Neural crest cell (in vitro differentiated cells): ENCODE data around the gene PSTPIP2. TPM values are rescaled to one million over a fixed set of nuclear protein-coding genes. Genes with fewer than 3 reads are reported as not detected.

Source experiments
- DNase-seq: peaks from one replicate; pipeline ENCODE4 v3.0.0; 2021; ENCODE audit warnings: low read depth, mixed read lengths, low spot score
- H3K27ac Mint-ChIP-seq: one replicate; pipeline ENCODE4 v1.8.0; 2021; ENCODE audit warnings: mild to moderate bottlenecking, mixed read lengths; ENCODE audit not compliant: unreplicated experiment
- H3K27me3 Mint-ChIP-seq: 2 replicates; pipeline ENCODE4 v1.8.0; 2021; ENCODE audit warnings: low read depth, mild to moderate bottlenecking, mixed read lengths
- H3K36me3 Mint-ChIP-seq: 2 replicates; pipeline ENCODE4 v1.8.0; 2021; ENCODE audit warnings: low read depth, mild to moderate bottlenecking, mixed read lengths
- H3K4me1 Mint-ChIP-seq: 2 replicates; pipeline ENCODE4 v1.8.0; 2021; ENCODE audit warnings: mixed read lengths
- H3K4me3 Mint-ChIP-seq: one replicate; pipeline ENCODE4 v1.8.0; 2021; ENCODE audit warnings: mild to moderate bottlenecking, mixed read lengths
- H3K9me3 Mint-ChIP-seq: 2 replicates; pipeline ENCODE4 v1.8.0; 2021; ENCODE audit warnings: mixed read lengths
- CTCF ChIP-seq: fragments of 200-600 bp; sonication (generic); conservative IDR thresholded peaks from 2 replicates; pipeline ENCODE4 v1.5.0; 2021; ENCODE audit warnings: antibody characterized with exemption, mild to moderate bottlenecking
- total RNA-seq: library from RNA; stranded (reverse); gene quantifications from 2 replicates; pipeline ENCODE4 v1.2.1, GENCODE V29; 2021

Gene PSTPIP2
- total RNA-seq, 1 donor from 2014 or later, result 7.0 TPM

- no peaks in the 10 kb centered on the region for H3K36me3 Mint-ChIP-seq
- DNase-seq, result no peak
- H3K9me3 Mint-ChIP-seq, result no peaks in the 10 kb centered on the region
- no peak overlapping the region for H3K4me3 Mint-ChIP-seq
- H3K4me1 Mint-ChIP-seq, result no peaks in the 10 kb centered on the region
- H3K27me3 Mint-ChIP-seq, result no peaks in the 10 kb centered on the region
- TF ChIP-seq CTCF, result no peak
- H3K27ac Mint-ChIP-seq, result no peak overlapping the region
Observed at GRCh38 chr18:45980229-45980628, 91.8 kb downstream of the PSTPIP2 start.

- Mint-ChIP-seq H3K9me3 (no peaks in the 10 kb centered on the region), H3K27me3 (peaks cover 3% of the 10 kb centered on the region), H3K27ac (no peak overlapping the region), H3K36me3 (no peaks in the 10 kb centered on the region), H3K4me3 (no peak overlapping the region), H3K4me1 (peaks cover 4% of the 10 kb centered on the region)
- no peak for DNase-seq
- no peak for TF ChIP-seq CTCF
Observed at GRCh38 chr18:45978084-45978483, 94.0 kb downstream of the PSTPIP2 start.

DNA sequence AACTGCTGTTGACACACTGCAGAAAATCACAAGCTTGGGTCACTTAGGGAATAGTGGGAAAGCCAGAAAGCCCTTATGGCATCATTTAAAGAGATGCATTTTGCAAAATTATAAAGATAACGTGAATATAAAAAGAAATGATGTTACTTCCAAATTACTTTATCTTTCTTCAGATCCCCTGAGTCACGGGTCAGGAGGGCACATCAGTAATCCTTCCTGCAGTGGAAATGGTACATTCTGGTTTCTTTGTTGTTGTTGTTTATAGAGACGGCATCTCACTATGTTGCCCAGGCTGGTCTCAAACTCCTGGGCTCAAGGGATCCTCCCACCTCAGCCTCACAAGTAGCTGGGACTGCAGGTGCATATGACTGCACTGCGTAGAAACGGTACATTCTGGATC is 95.1 kb downstream of the PSTPIP2 start:
- Mint-ChIP-seq H3K9me3 (no peaks in the 10 kb centered on the region), H3K27me3 (peaks cover 3% of the 10 kb centered on the region), H3K27ac (no peak overlapping the region), H3K4me1 (peaks cover 4% of the 10 kb centered on the region), H3K36me3 (no peaks in the 10 kb centered on the region), H3K4me3 (no peak overlapping the region)
- no peak for DNase-seq
- no peak for TF ChIP-seq CTCF

DNA sequence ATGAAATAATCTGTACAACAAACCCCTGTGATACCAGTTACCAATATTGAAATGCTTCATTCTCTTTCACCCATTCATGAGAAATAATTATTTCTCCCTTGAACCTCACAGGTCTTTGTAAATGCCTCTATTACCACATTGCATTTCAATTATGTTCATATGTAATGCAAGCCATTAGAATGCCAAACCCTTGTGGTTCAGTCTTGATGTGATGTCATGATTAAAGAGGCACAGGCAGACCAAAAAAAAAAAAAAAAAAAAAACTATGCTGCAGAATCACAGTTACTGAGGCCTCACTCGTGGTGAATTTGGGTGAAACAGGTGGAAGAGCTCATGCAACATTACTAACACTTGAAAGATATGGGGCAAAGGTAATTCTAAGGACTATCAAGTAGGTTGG is 95.5 kb downstream of the PSTPIP2 start:
- no peak overlapping the region for H3K27ac Mint-ChIP-seq
- H3K27me3 Mint-ChIP-seq, result peaks cover 3% of the 10 kb centered on the region
- no peak overlapping the region for H3K4me3 Mint-ChIP-seq
- TF ChIP-seq CTCF, result no peak
- no peak for DNase-seq
- H3K4me1 Mint-ChIP-seq, result peaks cover 4% of the 10 kb centered on the region
- H3K36me3 Mint-ChIP-seq, result no peaks in the 10 kb centered on the region
- no peaks in the 10 kb centered on the region for H3K9me3 Mint-ChIP-seq

GRCh38 chr18:45974088-45974536 is 97.9 kb downstream of the PSTPIP2 start:
- no peaks in the 10 kb centered on the region for H3K36me3 Mint-ChIP-seq
- no peaks in the 10 kb centered on the region for H3K9me3 Mint-ChIP-seq
- peak; percentile 45 for DNase-seq
- H3K27me3 Mint-ChIP-seq, result peaks cover 3% of the 10 kb centered on the region
- H3K27ac Mint-ChIP-seq, result no peak overlapping the region
- H3K4me3 Mint-ChIP-seq, result no peak overlapping the region
- peaks cover 4% of the 10 kb centered on the region for H3K4me1 Mint-ChIP-seq
- TF ChIP-seq CTCF, result peak; percentile 76
